Adrenal gland (tissue), 5 donors: Measurements from ENCODE around the gene CPHXL.

Experiments
- CTCF ChIP-seq, 6 experiments: fragments of 450-650 bp in 4 of 6; fragments of 200-600 bp in 2 of 6; sonication (generic) in 1 of 6; IDR thresholded peaks; 1 replicate in 5 of 6; 2 replicates in 1 of 6; pipeline versions ENCODE4 v1.5.1 to v1.8.0; 2016 to 2021; ENCODE audit warnings: antibody characterized with exemption in 6 of 6, mild to moderate bottlenecking in 2 of 6, moderate library complexity in 1 of 6
- POLR2A ChIP-seq, 2 donors: fragments of 450-650 bp; IDR thresholded peaks; one replicate each; pipeline ENCODE4 v1.6.1; 2017; ENCODE audit warnings: antibody characterized with exemption in 2 of 2, mild to moderate bottlenecking in 2 of 2, moderate library complexity in 1 of 2
- donor health status: DM: no; HTN: no; CAD: no.

- TF ChIP-seq POLR2A (IDR thresholded peaks at IDR 0.05) (no peak), CTCF (IDR thresholded peaks at IDR 0.05) (no peak)
These were observed 33.8 kb upstream of the CPHXL start for GRCh38 chr16:75760018-75760519.
